Right lobe of liver (tissue), 4 donors: ENCODE results near the gene MAGI1.

Experiments
- CTCF ChIP-seq, 4 donors: fragments of 200-600 bp in 3 of 4; fragments of 450-650 bp in 1 of 4; IDR thresholded peaks; one replicate each; pipeline versions ENCODE4 v1.5.1 to v1.8.0; 2016 to 2022; ENCODE audit warnings: antibody characterized with exemption in 4 of 4, mild to moderate bottlenecking in 2 of 4
- POLR2A ChIP-seq: fragments of 450-650 bp; IDR thresholded peaks from one replicate; pipeline ENCODE4 v1.6.1; 2017; ENCODE audit warnings: antibody characterized with exemption, mild to moderate bottlenecking
- donor health status: DM: no; HTN: no; CAD: no.
- donor health status: DM: no; HTN: no; CAD: no.
- donor health status: DM: no; HTN: yes; CAD: no.

GRCh38 chr3:65948841-65949573 lies 89.7 kb downstream of the MAGI1 start:
- TF ChIP-seq POLR2A (no peak), CTCF (IDR thresholded peaks at IDR 0.05) (no peak)
